GM06990 (cell line): ENCODE results near the gene ADAM12.

Source experiments
- DNase-seq: peaks from one replicate; pipeline ENCODE4 v3.0.0-alpha.2; 2011; ENCODE audit not compliant: insufficient read length; ENCODE audit errors: extremely low read depth
- H3K27me3 ChIP-seq: replicated peaks from 2 replicates; pipeline ENCODE4 v1.6.0; 2011; ENCODE audit warnings: low read length; ENCODE audit not compliant: control insufficient read depth, insufficient read depth
- H3K36me3 ChIP-seq: 2 replicates; pipeline ENCODE4 v1.5.1; 2011; ENCODE audit warnings: low read length; ENCODE audit not compliant: control insufficient read depth, insufficient read depth
- H3K4me3 ChIP-seq: replicated peaks from 2 replicates; pipeline ENCODE4 v1.5.1; 2011; ENCODE audit warnings: low read depth, mild to moderate bottlenecking, control low read depth, low read length
- CTCF ChIP-seq: IDR thresholded peaks from 2 replicates; pipeline ENCODE4 v1.5.1; 2011; ENCODE audit warnings: low read length, control low read depth, mild to moderate bottlenecking, inconsistent platforms; ENCODE audit not compliant: insufficient read depth, poor library complexity, severe bottlenecking

The ADAM12 gene

GRCh38 chr10:126369125-126369710, 19.1 kb downstream of the ADAM12 start:
- no peaks in the 10 kb centered on the region for H3K27me3 ChIP-seq
- H3K4me3 ChIP-seq = no peak overlapping the region
- TF ChIP-seq CTCF = no peak
- no peaks in the 10 kb centered on the region for H3K36me3 ChIP-seq
- no peak for DNase-seq

- no peaks in the 10 kb centered on the region for H3K36me3 ChIP-seq
- no peak for TF ChIP-seq CTCF
- no peaks in the 10 kb centered on the region for H3K27me3 ChIP-seq
- DNase-seq = no peak
- H3K4me3 ChIP-seq = no peak overlapping the region
These were observed 31.1 kb downstream of the ADAM12 start for GRCh38 chr10:126357169-126357568.

- TF ChIP-seq CTCF = no peak
- Histone ChIP-seq H3K4me3 (no peak overlapping the region), H3K36me3 (no peaks in the 10 kb centered on the region), H3K27me3 (no peaks in the 10 kb centered on the region)
- DNase-seq = no peak
These were observed 34.6 kb downstream of the ADAM12 start for GRCh38 chr10:126353666-126354065.

- no peaks in the 10 kb centered on the region for H3K36me3 ChIP-seq
- no peak for TF ChIP-seq CTCF
- H3K27me3 ChIP-seq = no peaks in the 10 kb centered on the region
- H3K4me3 ChIP-seq = no peak overlapping the region
- DNase-seq = no peak
These were observed 35.8 kb downstream of the ADAM12 start for GRCh38 chr10:126352453-126352852.

GRCh38 chr10:126351021-126351420, 37.3 kb downstream of the ADAM12 start:
- Histone ChIP-seq H3K27me3 (no peaks in the 10 kb centered on the region), H3K4me3 (no peak overlapping the region), H3K36me3 (no peaks in the 10 kb centered on the region)
- DNase-seq = no peak
- no peak for TF ChIP-seq CTCF
